Activated CD8-positive, alpha-beta memory T cell treated with anti-CD3 and anti-CD28 coated beads, Interleukin-2, amount 50 U/mL, for 4 hours (primary cell): ENCODE measurements around the gene RUNX1.
A peak's percentile ranks its signal among the peaks of the same experiment; 100 is the strongest.

ENCODE experiments used
- DNase-seq: peaks from one replicate; pipeline ENCODE4 v3.0.0-alpha.2; 2020

Gene RUNX1

GRCh38 chr21:35048706-35049617 lies at the start of gene RUNX1:
RUNX1 (minus strand) TSS chr21:35049302.
- DNase-seq = peak; percentile 67

GRCh38 chr21:35097525-35097924 lies 48.4 kb upstream of the RUNX1 start:
- no peak for DNase-seq

DNA sequence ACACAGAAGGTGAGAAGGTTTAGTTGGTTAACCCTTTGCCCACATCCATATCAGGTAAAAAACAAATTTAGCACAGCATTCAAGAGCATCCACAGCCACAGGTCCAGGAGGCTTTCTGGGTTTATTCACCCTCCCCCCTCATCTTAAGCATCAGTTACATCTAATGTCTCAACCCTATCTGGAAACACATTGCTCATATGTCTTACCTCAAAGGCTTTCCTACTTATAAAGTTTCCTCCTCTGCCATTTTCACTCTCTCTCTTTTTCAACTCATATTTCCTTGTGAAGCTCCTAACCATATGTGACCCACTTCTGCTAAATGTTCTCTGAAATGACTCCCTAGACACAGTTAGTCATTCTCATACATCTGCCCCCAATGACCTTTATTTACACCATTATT lies 47.9 kb upstream of the RUNX1 start:
- no peak for DNase-seq

- DNase-seq = no peak
Measured at GRCh38 chr21:35095859-35096291, 46.8 kb upstream of the RUNX1 start.

DNA sequence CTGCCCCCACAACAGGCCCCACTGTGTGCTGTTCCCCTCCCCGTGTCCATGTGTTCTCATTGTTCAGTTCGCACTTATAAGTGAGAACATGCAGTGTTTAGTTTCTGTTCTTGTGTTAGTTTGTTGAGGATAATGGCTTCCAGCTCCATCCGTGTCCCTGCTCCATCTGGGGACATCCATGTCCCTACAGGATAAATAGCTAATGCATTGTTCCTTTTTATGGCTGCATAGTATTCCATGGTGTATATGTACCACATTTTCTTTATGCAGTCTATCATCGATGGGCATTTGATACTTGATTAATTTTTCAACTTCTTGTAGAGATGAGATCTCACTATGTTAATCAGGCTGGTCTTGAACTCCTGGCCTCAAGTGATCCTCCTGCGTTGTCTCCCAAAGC lies 44.4 kb upstream of the RUNX1 start:
- DNase-seq = no peak

DNA sequence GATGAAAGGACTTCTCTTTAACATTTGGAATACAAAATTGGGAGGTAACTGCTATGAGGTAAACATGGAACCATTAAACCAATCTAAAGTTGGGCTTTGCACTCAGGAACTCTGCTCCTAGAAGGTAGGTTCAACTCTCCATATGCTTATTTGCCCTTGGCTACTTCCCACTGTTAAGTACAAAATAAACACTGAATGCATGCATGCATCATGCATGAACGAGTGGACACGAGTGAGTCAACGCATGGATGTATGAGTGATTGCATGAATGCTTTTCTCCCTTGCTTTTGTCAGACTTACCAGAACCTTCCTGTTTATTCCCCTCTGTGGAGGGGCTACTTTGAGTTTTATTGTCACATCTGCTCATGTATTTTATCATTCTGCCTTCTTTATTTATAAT lies 42.4 kb upstream of the RUNX1 start:
- no peak for DNase-seq

DNA sequence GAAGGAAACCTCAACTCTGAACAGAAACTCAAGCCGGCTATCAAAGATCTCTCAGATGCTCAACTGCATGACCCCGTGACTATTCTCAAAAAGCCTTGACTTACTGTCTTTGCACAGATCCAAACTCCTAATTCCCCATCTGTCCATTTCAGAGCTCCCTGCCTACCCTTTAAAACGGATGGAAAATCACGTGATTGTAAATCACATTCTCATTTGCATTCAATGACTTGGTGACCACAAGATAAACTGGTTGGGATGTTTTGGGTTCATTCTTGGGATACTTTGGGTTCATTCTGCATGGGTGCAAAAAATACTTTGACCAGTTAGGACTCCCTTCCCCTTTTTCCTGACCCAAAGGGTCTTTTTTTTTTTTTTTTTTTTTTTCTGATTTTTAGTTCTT lies 41.3 kb upstream of the RUNX1 start:
- no peak for DNase-seq

GRCh38 chr21:35088319-35088771 lies 39.2 kb upstream of the RUNX1 start:
- no peak for DNase-seq

- DNase-seq = no peak
Measured at GRCh38 chr21:35086357-35086756, 37.3 kb upstream of the RUNX1 start.

DNA sequence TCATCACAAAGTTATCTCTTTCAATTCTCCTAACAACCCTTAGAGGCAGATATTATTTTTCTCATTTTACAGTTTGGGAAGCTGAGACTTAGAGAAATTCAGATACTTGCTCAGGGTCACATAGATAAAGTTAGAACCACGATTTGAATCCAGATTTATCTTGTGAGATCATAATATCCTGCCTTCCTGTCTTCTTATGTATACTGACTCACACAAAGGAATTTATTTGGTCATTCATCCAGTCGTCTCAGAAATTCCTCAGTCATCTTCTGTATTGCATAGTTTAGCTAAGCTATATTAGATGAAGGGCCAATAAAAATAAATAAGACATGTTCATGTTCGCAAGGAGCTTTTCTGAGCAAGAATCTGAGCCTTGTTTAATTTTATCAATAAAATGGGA lies 35.8 kb upstream of the RUNX1 start:
- DNase-seq = no peak

DNA sequence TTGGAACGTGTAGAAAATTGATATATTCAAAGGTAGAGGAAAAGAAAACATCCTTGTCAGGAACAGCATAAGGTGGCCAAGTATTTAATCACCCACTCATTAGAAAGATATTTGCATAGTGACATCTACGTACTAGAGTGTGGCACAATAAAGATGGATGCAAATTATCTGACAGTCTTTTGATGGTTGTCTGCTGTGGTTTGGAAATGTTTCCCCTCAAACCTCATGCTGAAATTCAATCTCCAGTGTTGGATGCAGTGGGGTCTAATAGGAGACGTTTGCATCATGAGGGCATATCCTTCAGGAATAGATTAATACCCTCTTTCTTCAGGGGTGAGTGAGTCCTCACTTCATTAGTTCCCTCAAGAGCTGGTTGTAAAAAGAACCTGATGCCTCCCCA lies 34.1 kb upstream of the RUNX1 start:
- no peak for DNase-seq

GRCh38 chr21:35081861-35082260 lies 32.8 kb upstream of the RUNX1 start:
- no peak for DNase-seq

GRCh38 chr21:35079181-35079580 lies 30.1 kb upstream of the RUNX1 start:
- no peak for DNase-seq

DNA sequence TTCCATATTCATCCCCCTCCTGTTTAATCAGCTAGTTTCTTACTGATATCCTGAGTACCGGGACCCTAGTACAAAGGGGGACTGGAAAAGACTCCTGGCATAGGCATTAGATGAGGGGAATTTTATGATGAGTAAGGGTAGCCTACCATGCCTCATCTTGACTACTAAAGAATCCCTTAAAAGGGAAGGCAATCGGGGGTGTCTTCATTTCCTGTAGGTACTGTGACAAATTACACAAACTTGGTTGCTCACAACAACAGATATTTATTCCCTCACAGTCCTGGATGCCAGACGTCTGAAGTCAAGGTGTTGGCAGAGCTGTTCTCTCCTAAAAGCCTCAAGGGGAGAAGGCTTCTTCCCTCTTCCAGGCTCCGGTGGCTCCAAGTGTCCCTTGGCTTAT lies 28.9 kb upstream of the RUNX1 start:
- DNase-seq = no peak

DNA sequence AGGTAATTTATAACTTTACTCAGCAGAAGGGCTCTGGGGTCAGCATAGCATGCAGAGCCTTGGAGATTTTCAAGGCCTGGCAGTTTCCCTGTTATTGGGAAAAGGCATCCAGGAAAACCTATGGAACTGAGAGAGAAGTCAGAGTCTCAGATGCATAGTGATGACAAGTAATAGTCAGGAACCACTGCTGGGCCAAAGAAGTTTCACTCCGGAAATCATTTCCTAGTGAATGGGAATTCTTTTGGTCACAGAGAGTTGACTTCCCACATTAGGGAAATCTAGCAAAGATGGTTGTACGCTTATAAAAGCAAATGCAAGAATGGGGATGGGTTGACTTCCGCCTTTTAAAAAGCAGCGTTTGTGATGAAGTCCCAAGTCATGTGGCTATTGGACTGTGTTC lies 28.4 kb upstream of the RUNX1 start:
- no peak for DNase-seq

DNA sequence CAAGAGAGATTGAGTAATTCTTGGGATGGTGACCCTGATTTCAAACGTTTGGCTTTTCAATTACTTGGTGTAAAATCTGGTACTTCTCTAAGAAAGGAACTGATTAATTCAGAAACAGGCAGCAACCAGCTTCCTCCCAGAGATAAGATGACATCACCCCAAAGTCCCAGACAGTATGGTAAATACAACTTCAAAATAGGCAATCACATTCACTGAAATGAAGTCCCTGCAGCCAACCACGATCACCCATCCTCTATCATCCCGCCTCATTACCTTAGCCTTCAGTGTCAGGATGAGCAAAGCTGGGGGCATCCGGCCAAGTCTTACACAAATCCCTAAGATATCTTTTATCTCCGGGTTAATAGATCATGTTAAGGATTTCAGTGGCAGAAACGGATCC lies 26.4 kb upstream of the RUNX1 start:
- no peak for DNase-seq

DNA sequence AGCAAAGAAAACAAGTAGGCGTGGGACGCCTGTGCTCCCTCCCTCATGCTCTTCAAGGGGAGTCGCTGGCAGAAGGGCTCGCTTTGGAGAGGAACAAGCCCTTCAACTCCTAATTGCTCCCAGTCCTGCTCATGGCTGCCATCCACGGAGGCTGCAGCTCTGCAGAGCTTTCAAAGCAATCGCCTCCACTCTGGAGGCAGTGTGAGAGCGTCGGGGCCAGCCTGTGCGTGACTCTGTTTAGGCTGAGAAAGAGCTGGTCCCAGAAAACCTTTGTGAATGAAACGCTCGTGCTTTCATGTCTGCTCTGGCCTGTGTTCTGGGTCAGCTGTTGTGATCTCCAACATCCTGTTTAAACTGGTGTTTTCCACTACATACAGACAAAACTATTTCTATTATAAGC lies 23.9 kb upstream of the RUNX1 start:
- no peak for DNase-seq

DNA sequence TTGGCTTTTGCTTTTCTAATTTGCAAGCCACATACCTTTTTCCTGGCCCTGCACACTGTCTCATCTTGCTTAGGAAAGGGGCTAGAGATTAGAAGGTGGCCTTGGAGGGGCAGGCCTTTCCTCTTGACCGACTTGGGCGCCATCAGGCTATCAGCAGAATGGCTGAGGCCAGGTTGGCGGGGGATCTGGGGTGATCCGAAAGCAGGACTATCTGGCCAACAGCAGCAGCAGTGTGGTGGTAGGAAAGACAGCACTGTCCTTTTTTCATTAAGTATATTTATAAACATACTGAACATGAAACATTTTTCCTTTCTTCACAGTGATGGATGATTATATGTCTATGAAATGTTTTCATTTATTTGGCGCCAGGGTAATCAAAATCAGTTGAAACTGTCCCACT lies 23.5 kb upstream of the RUNX1 start:
- no peak for DNase-seq

DNA sequence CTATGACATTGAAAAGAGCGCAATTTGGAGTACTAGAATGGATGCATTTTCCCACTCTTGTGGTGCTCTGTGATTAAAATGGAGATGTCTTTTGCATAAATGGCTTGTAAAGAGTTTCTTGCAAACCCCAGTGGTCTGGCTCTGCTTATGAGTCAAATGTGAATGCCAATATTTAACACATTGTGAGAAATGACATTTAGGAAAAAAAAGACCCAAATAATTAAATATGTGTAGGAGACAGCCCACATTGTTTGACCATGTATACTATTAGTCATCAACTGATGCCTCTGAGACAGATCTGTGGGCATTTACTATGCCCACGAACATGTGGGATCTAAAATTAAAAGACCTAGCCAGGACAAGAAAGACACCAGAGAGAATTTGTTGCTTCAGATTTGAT lies 22.2 kb upstream of the RUNX1 start:
- no peak for DNase-seq

DNA sequence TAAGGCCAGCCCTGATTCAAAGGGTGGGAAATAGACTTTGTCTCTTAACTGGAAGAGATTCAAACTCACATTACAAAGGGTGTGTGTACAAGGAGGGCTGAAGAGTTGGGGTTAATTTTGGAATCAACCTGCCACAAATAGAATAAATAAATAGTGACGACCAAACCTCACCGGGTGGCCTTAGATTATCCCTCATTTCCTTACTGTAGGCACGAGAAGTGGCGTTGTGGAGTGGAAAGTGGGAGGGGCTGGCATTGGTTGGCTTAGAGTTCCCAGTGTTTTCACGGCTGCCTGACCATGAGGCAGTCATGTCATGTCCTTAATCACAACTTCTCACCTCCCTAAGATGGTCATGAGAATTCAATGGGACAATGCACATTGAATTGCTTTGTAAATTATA lies 21.3 kb upstream of the RUNX1 start:
- no peak for DNase-seq

DNA sequence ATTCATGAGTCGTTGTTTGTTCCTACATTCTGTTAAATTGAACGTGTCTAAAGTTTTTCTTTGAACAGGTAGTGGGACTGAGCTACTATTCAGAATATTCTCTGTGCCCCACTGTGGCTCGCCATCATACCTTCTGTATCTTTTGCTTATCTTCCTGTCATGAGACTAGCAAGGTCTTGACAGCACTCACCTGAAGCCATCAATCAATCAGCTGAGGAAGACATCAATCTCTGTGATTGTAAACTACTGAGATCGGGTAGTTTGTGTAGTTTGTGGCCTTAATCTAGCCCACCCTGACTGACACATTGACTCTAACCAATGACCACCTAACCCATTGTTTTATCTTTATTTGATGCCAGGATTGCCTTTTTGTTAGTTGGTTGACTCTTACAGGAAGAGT lies 17.7 kb upstream of the RUNX1 start:
- no peak for DNase-seq

GRCh38 chr21:35063428-35064172 lies 14.5 kb upstream of the RUNX1 start:
- no peak for DNase-seq

DNA sequence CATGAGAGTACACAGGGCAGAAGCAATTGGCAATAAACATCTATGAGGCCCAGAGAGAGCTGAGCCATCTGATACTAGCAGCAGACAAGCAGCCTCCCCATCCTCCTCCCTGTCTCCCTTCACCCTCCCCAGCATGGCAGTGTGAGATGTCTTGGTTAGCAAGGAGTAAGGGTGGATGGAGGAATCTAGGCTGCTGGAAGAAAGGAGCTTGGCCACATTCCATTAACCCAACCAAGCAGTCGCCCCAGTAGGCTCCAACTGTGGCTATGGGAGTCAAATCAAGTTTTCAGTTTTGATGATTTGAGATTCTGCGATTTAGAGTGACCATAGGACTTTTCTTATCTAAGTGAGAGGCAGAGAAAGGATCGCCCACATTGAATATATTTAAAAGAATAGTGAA lies 12.9 kb upstream of the RUNX1 start:
- no peak for DNase-seq

DNA sequence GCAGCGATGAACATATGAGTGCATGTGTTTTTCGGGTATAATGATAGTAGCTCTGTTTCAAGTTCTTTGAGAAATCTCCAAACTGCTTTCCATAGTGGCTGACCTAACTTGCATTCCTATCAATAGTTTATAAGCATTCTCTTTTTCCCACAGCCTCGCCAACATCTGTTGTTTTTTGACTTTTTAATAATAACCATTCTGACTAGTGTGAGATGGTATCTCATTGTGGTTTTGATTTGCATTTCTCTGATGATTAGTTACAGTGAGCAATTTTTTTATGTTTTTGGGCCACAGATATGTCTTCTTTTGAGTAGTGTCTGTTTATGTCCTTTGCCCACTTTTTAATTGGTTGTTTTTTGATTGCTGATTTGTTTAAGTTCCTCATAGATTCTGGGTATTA lies 10.6 kb upstream of the RUNX1 start:
- DNase-seq = no peak
